ENCODE data around the gene KLK14. TPM values are rescaled to one million over a fixed set of nuclear protein-coding genes. Genes with fewer than 3 reads are reported as not detected.

KLK14 gene
- total RNA-seq, 1 donor from 2014 or later, result not detected

- H3K36me3 ChIP-seq, result no peaks in the 10 kb centered on the region
- H3K27ac ChIP-seq, result no peak overlapping the region
- H3K27me3 ChIP-seq, result no peaks in the 10 kb centered on the region
- H3K4me3 ChIP-seq, result no peak overlapping the region
- no peak for DNase-seq (ENCODE audit: low spot score in 2 of 2)
- intact Hi-C loops (cut with DNase I), result no loop called here
- H3K4me1 ChIP-seq, result no peaks in the 10 kb centered on the region
- H3K9me3 ChIP-seq, result no peaks in the 10 kb centered on the region
- TF ChIP-seq CTCF (IDR thresholded peaks at IDR 0.05), result no peak
Measured at GRCh38 chr19:51091895-51092873, 9.5 kb upstream of the KLK14 start.

GRCh38 chr19:51091126-51091525 lies 8.4 kb upstream of the KLK14 start:
- no peak for DNase-seq (ENCODE audit: low spot score in 2 of 2)
- H3K9me3 ChIP-seq, result no peaks in the 10 kb centered on the region

GRCh38 chr19:51090471-51090870 lies 7.8 kb upstream of the KLK14 start:
- Histone ChIP-seq H3K9me3 (no peaks in the 10 kb centered on the region), H3K27me3 (no peaks in the 10 kb centered on the region), H3K4me3 (no peak overlapping the region), H3K36me3 (no peaks in the 10 kb centered on the region), H3K4me1 (no peaks in the 10 kb centered on the region), H3K27ac (no peak overlapping the region)
- DNase-seq (ENCODE audit: low spot score in 2 of 2), result no peak
- no peak for TF ChIP-seq CTCF (IDR thresholded peaks at IDR 0.05)
- intact Hi-C loops (cut with DNase I), result no loop called here

More at GRCh38 chr19:51091126-51091525, 8.4 kb upstream of the KLK14 start:
- H3K27me3 ChIP-seq, result no peaks in the 10 kb centered on the region
- H3K4me3 ChIP-seq, result no peak overlapping the region
- no peaks in the 10 kb centered on the region for H3K4me1 ChIP-seq
- H3K27ac ChIP-seq, result no peak overlapping the region
- TF ChIP-seq CTCF (IDR thresholded peaks at IDR 0.05), result no peak
- no peaks in the 10 kb centered on the region for H3K36me3 ChIP-seq
- intact Hi-C loops (cut with DNase I), result no loop called here

GRCh38 chr19:51089786-51090185 lies 7.1 kb upstream of the KLK14 start:
- no peak for TF ChIP-seq CTCF (IDR thresholded peaks at IDR 0.05)
- intact Hi-C loops (cut with DNase I), result no loop called here

GRCh38 chr19:51086153-51086850 lies 3.6 kb upstream of the KLK14 start:
- H3K4me3 ChIP-seq, result no peak overlapping the region
- H3K4me1 ChIP-seq, result no peaks in the 10 kb centered on the region
- no peaks in the 10 kb centered on the region for H3K27me3 ChIP-seq
- no peak for DNase-seq (ENCODE audit: low spot score in 2 of 2)
- no peaks in the 10 kb centered on the region for H3K9me3 ChIP-seq
- intact Hi-C loops (cut with DNase I), result no loop called here
- no peak overlapping the region for H3K27ac ChIP-seq
- TF ChIP-seq CTCF (IDR thresholded peaks at IDR 0.05), result no peak
- no peaks in the 10 kb centered on the region for H3K36me3 ChIP-seq

More at GRCh38 chr19:51089786-51090185, 7.1 kb upstream of the KLK14 start:
- H3K27me3 ChIP-seq, result no peaks in the 10 kb centered on the region
- no peak overlapping the region for H3K4me3 ChIP-seq
- H3K4me1 ChIP-seq, result no peaks in the 10 kb centered on the region
- H3K36me3 ChIP-seq, result no peaks in the 10 kb centered on the region
- H3K9me3 ChIP-seq, result no peaks in the 10 kb centered on the region
- DNase-seq (ENCODE audit: low spot score in 2 of 2), result no peak
- no peak overlapping the region for H3K27ac ChIP-seq

Measured in ascending aorta (tissue), 2 donors.